ENCODE results near the gene AKAP6. TPM values are rescaled to one million over a fixed set of nuclear protein-coding genes. Genes with fewer than 3 reads are reported as not detected.

AKAP6 gene
- total RNA-seq, 2 experiments from 2014 or later = 0.13 to 0.72 TPM

DNA sequence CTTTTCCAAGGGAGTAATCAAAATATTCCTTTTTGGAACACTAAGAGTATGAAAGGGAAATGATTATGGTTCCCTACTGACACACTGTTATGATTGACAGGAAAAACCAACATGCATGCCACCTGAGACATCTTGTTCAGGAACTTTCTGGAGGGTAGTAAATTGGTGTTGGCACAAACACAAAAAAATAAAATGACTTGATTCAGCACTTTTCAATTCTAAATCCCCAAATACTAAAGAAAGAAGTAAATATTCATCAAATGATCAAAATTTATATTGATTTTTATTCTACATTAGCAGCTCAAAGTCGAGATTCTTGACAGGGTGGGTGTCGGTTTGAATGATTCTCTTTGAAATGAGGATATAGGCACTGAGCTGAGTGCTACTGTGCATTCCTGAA is 338.2 kb downstream of the AKAP6 start:
- H3K4me3 ChIP-seq (ENCODE audit: low read depth, low read length, poor library complexity, severe bottlenecking) = no peak overlapping the region
- H3K4me1 ChIP-seq (ENCODE audit: insufficient read depth, low read length, poor library complexity, severe bottlenecking) = no peaks in the 10 kb centered on the region
- H2AFZ ChIP-seq (ENCODE audit: low read length) = no peak overlapping the region
- ChIA-PET POLR2A (interaction anchor here (0.8 kb wide), 1 partner anchor 14 kb away, joined by 3 read pairs; no protein-coding TSS in a partner anchor), CTCF (ENCODE audit: unreplicated experiment) (no interaction called here)
- intact Hi-C loops (cut with micrococcal nuclease; ENCODE audit: unreplicated experiment) = no loop called here
- no peak overlapping the region for H3K4me2 ChIP-seq (ENCODE audit: low read length)
- H4K20me1 ChIP-seq (ENCODE audit: insufficient read depth, low read length) = no peaks in the 10 kb centered on the region
- H3K27ac ChIP-seq (ENCODE audit: low read depth, low read length, poor library complexity, severe bottlenecking) = no peak overlapping the region
- H3K9me2 ChIP-seq (ENCODE audit: insufficient read depth, low read length) = no peaks in the 10 kb centered on the region
- H3K79me2 ChIP-seq (ENCODE audit: insufficient read depth, low read depth, low read length) = no peaks in the 10 kb centered on the region
- no TSS peak for BruUV-seq (replicated peaks)
- TF ChIP-seq, protein P1, sequence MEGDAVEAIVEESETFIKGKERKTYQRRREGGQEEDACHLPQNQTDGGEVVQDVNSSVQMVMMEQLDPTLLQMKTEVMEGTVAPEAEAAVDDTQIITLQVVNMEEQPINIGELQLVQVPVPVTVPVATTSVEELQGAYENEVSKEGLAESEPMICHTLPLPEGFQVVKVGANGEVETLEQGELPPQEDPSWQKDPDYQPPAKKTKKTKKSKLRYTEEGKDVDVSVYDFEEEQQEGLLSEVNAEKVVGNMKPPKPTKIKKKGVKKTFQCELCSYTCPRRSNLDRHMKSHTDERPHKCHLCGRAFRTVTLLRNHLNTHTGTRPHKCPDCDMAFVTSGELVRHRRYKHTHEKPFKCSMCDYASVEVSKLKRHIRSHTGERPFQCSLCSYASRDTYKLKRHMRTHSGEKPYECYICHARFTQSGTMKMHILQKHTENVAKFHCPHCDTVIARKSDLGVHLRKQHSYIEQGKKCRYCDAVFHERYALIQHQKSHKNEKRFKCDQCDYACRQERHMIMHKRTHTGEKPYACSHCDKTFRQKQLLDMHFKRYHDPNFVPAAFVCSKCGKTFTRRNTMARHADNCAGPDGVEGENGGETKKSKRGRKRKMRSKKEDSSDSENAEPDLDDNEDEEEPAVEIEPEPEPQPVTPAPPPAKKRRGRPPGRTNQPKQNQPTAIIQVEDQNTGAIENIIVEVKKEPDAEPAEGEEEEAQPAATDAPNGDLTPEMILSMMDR (conservative IDR thresholded peaks at IDR 0.05; ENCODE audit: low read length) = no peak
- TF ChIP-seq EZH2phosphoT487 (IDR thresholded peaks at IDR 0.05; ENCODE audit: borderline replicate concordance, low read depth, low read length) = no peak
- no peaks in the 10 kb centered on the region for H3K36me3 ChIP-seq (ENCODE audit: insufficient read depth, low read length)
- no peak for DNase-seq (ENCODE audit: low spot score)
- H3K9me3 ChIP-seq (ENCODE audit: low read length) = no peaks in the 10 kb centered on the region

DNA sequence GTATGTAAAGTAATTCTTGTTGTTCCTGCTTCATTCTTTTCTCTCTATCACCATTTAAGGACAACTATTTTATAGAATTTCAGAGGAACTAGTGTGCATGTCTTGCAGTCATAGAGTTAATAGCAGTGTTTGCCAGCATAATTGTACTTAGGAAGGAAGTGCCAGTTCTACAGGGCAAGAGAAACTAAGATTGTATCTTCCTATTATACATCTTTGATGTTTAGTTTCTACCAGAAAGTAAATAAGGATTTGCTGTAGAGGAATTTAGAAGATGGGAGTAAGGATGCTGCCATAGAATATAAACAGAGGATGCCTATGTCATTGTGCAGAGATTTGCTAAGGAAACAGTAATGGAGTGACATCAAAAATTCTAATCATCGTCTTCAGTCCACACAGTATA is 338.7 kb downstream of the AKAP6 start:
- TF ChIP-seq, protein P1 (conservative IDR thresholded peaks at IDR 0.05; ENCODE audit: low read length) = no peak
- TF ChIP-seq EZH2phosphoT487 (IDR thresholded peaks at IDR 0.05; ENCODE audit: borderline replicate concordance, low read depth, low read length) = no peak
- Histone ChIP-seq H3K4me1 (ENCODE audit: insufficient read depth, low read length, poor library complexity, severe bottlenecking) (no peaks in the 10 kb centered on the region), H4K20me1 (ENCODE audit: insufficient read depth, low read length) (no peaks in the 10 kb centered on the region), H3K9me3 (ENCODE audit: low read length) (no peaks in the 10 kb centered on the region), H3K36me3 (ENCODE audit: insufficient read depth, low read length) (no peaks in the 10 kb centered on the region), H3K4me2 (ENCODE audit: low read length) (no peak overlapping the region), H3K27ac (ENCODE audit: low read depth, low read length, poor library complexity, severe bottlenecking) (no peak overlapping the region), H2AFZ (ENCODE audit: low read length) (no peak overlapping the region), H3K4me3 (ENCODE audit: low read depth, low read length, poor library complexity, severe bottlenecking) (no peak overlapping the region), H3K9me2 (ENCODE audit: insufficient read depth, low read length) (no peaks in the 10 kb centered on the region), H3K79me2 (ENCODE audit: insufficient read depth, low read depth, low read length) (no peaks in the 10 kb centered on the region)
- intact Hi-C loops (cut with micrococcal nuclease; ENCODE audit: unreplicated experiment) = no loop called here
- POLR2A ChIA-PET = interaction anchor here (0.7 to 0.8 kb wide), 2 partner anchors 14 to 76 kb away, joined by 3 read pairs; no protein-coding TSS in a partner anchor
- CTCF ChIA-PET (ENCODE audit: unreplicated experiment) = no interaction called here
- no peak for DNase-seq (ENCODE audit: low spot score)
- BruUV-seq (replicated peaks) = no TSS peak

DNA sequence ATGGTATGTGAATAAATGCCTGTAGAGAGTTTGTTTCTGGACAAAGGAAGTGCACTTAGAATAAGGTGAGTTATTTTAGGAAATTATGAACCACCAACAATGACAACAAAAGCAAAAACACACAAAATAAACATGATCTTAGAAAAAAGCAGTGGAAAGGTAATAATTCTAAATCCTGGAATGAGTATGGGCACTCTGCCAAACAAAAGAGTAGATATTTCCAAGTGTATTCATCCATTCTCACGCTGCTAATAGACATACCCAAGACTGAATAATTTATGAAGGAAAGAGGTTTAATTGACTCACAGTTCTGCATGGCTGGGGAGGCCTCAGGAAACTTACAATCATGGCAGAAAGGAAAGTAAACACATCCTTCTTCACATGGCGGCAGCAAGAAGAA is 340.3 kb downstream of the AKAP6 start:
- DNase-seq (ENCODE audit: low spot score) = no peak
- Histone ChIP-seq H3K27ac (ENCODE audit: low read depth, low read length, poor library complexity, severe bottlenecking) (no peak overlapping the region), H3K9me2 (ENCODE audit: insufficient read depth, low read length) (no peaks in the 10 kb centered on the region), H3K79me2 (ENCODE audit: insufficient read depth, low read depth, low read length) (no peaks in the 10 kb centered on the region), H3K9me3 (ENCODE audit: low read length) (no peaks in the 10 kb centered on the region), H2AFZ (ENCODE audit: low read length) (no peak overlapping the region), H3K4me2 (ENCODE audit: low read length) (no peak overlapping the region), H3K4me3 (ENCODE audit: low read depth, low read length, poor library complexity, severe bottlenecking) (no peak overlapping the region), H3K4me1 (ENCODE audit: insufficient read depth, low read length, poor library complexity, severe bottlenecking) (no peaks in the 10 kb centered on the region), H4K20me1 (ENCODE audit: insufficient read depth, low read length) (no peaks in the 10 kb centered on the region), H3K36me3 (ENCODE audit: insufficient read depth, low read length) (no peaks in the 10 kb centered on the region)
- intact Hi-C loops (cut with micrococcal nuclease; ENCODE audit: unreplicated experiment) = no loop called here
- TF ChIP-seq, protein P1 (conservative IDR thresholded peaks at IDR 0.05; ENCODE audit: low read length) = no peak
- TF ChIP-seq EZH2phosphoT487 (IDR thresholded peaks at IDR 0.05; ENCODE audit: borderline replicate concordance, low read depth, low read length) = no peak
- CTCF ChIA-PET (ENCODE audit: unreplicated experiment) = no interaction called here
- BruUV-seq (replicated peaks) = no TSS peak
- POLR2A ChIA-PET = no interaction called here

Data from OCI-LY7 (cell line).